Measurements from ENCODE around the gene NCKAP5L.
A peak's percentile ranks its signal among the peaks of the same experiment; 100 is the strongest.

The NCKAP5L gene

DNA sequence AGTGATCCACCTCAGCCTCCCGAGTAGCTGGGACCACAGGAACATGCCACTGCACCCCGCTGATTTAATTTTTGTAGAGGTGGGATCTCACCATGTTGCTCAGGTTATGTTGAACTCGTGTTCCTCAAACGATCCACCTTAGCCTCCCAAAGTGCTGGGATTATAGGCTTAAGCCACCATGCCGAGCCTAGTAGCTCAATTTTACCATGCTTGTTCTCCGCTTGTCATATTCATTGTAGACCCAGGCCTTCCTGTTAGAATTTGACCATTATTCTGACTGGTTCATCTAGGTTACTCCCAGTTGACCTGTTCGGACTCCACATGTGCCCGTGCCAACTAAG, 62.1 kb downstream of the NCKAP5L start:
- DNase-seq (ENCODE audit: low read depth), result no peak
- H3K4me3 ChIP-seq (ENCODE audit: low read depth, low read length), result no peak overlapping the region
- TF ChIP-seq, protein P1, sequence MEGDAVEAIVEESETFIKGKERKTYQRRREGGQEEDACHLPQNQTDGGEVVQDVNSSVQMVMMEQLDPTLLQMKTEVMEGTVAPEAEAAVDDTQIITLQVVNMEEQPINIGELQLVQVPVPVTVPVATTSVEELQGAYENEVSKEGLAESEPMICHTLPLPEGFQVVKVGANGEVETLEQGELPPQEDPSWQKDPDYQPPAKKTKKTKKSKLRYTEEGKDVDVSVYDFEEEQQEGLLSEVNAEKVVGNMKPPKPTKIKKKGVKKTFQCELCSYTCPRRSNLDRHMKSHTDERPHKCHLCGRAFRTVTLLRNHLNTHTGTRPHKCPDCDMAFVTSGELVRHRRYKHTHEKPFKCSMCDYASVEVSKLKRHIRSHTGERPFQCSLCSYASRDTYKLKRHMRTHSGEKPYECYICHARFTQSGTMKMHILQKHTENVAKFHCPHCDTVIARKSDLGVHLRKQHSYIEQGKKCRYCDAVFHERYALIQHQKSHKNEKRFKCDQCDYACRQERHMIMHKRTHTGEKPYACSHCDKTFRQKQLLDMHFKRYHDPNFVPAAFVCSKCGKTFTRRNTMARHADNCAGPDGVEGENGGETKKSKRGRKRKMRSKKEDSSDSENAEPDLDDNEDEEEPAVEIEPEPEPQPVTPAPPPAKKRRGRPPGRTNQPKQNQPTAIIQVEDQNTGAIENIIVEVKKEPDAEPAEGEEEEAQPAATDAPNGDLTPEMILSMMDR (IDR thresholded peaks at IDR 0.05; ENCODE audit: insufficient read depth, low read depth, low read length, missing control alignments), result no peak

DNA sequence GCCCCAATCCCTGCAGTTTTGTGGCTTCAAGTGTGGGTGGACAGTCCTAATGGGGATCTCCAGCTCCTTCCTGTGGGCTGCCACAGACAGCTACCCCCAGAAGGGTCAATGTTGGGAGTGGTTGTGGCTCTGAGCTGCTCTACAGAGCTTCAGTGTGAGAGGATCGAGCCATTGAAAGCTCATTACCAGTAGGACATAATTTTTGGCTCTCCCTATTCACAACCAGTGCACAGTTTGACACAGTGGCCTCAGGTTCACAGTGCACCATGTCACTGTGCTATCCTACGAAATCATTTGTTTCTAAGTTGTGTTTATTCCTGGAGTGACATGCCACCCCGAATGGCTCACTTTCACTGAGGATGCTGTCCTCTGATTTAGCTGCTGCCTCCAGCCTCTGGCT, 64.1 kb downstream of the NCKAP5L start:
- no peak overlapping the region for H3K4me3 ChIP-seq (ENCODE audit: low read depth, low read length)
- TF ChIP-seq, protein P1 (IDR thresholded peaks at IDR 0.05; ENCODE audit: insufficient read depth, low read depth, low read length, missing control alignments), result no peak
- DNase-seq (ENCODE audit: low read depth), result no peak

DNA sequence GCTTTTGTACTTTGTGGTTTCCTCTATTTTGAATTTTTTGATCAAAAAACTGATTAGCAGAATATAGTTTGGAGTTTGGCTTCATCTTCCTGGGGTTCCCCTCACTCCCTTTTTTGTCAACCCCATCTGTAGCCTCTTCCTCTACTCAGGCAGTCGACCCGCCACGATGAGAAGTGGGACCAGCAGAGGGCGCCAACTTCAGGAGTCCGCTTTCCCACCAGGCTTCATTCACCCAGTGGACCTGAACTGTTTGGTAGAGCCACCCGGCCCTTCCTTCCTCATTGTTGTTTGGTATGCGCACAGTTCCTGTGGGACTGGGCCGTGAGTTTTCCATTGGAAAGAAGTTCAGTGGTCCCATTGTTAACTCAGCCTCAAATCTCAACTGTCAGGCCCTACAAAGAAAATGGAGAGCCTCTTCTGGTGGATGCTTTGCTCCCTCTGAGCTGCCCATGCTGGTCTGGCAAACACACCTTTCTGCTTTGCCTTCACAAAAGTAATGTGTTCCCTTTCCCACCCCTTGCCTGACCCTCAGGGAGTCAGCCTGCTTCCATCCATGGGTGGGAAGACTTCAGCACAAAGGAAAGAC, 65.1 kb downstream of the NCKAP5L start:
- DNase-seq (ENCODE audit: low read depth), result peak; percentile 76
- no peak overlapping the region for H3K4me3 ChIP-seq (ENCODE audit: low read depth, low read length)
- TF ChIP-seq, protein P1 (IDR thresholded peaks at IDR 0.05; ENCODE audit: insufficient read depth, low read depth, low read length, missing control alignments), result peak; percentile 85

DNA sequence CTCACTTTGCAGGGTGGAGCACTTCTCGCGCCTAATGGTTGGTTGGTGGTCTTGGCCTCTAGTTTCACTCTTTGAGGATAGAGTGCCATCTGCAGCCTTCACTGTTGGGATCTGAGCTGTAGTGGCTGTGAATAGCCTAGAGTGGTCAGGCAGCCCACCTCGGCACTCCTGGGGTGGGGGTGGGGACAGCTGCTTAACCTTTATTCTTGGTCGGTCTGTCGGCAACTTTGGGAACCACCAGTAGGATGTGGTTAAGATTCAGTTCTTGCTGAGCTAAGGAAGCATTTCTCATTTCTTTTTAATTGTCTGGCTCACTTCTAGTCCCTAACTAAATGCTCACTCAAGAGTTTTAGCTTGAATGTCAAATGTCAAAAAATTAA, 65.8 kb downstream of the NCKAP5L start:
- no peak overlapping the region for H3K4me3 ChIP-seq (ENCODE audit: low read depth, low read length)
- TF ChIP-seq, protein P1 (IDR thresholded peaks at IDR 0.05; ENCODE audit: insufficient read depth, low read depth, low read length, missing control alignments), result no peak
- peak; percentile 31 for DNase-seq (ENCODE audit: low read depth)

DNA sequence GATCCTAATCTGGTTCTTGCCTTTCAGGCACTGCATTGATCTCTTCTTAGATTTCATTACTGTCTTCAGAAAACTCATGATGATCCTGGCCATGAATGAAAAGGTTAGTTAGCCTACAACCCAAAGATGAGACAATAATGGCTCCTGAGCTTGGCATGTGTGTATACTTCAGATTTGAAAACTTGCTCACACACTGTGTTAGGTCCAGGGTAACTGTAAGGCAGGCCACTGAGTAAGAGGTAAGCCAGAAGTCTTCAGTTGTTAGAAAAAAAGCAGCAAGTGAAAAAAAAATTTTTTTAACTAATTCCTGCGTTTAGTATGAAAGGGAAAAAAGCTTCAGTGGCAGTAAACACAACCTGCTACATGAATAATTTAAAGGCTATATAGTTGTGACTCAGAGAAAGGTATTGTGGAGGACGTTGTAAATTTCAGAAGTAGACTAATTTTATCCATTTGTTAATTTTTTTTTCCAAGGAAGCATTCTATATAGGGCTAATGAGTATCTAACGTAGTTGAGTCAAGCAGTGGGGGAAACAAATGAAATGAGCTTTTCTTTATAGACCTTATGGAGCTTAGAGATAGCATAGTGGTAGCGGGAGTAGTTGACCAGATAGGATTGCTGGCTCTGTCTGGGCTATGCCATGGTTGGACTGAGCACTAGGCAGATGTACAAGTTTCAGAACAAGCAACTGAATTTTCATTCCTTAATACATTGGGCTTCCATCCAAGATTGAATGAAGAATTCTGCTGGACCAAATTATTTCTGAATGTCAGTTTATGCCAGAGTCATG, 66.3 kb downstream of the NCKAP5L start:
- no peak for DNase-seq (ENCODE audit: low read depth)
- H3K4me3 ChIP-seq (ENCODE audit: low read depth, low read length), result no peak overlapping the region
- TF ChIP-seq, protein P1 (IDR thresholded peaks at IDR 0.05; ENCODE audit: insufficient read depth, low read depth, low read length, missing control alignments), result no peak

DNA sequence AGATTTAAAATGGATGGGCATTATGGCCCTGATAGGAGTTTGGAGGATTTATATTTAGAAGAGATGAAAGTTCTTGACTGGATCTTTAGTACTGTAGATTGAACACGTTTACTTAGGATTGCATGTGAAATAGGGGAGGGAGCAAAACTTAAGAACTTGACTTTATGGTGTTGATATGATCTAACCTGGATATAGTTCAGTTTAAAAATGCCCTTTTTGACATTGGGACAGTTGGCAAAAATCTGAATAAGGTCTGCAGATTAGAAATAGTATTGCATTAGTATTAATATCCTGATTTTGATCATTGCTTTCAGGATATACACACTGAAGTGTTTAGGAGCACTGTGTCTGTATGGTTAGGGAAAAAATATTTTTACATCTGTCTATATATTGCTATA, 77.2 kb downstream of the NCKAP5L start:
- TF ChIP-seq, protein P1 (IDR thresholded peaks at IDR 0.05; ENCODE audit: insufficient read depth, low read depth, low read length, missing control alignments), result no peak
- no peak overlapping the region for H3K4me3 ChIP-seq (ENCODE audit: low read depth, low read length)
- no peak for DNase-seq (ENCODE audit: low read depth)

Measured in GM12865 (cell line).